Liver (tissue), 3 donors: ENCODE results near the gene LHX6.

ENCODE experiments used
- GABPA ChIP-seq, 2 donors: IDR thresholded peaks in 1 of 2; conservative IDR thresholded peaks in 1 of 2; 2 replicates each; pipeline ENCODE4 v1.6.1; 2016; ENCODE audit warnings: antibody characterized with exemption in 2 of 2, mild to moderate bottlenecking in 1 of 2, moderate library complexity in 1 of 2
- HNF4G ChIP-seq: IDR thresholded peaks from 2 replicates; pipeline ENCODE4 v1.6.1; 2016; ENCODE audit warnings: antibody characterized with exemption
- RAD21 ChIP-seq, 2 donors: IDR thresholded peaks; 2 replicates each; pipeline ENCODE4 v1.6.1; 2016; ENCODE audit warnings: antibody characterized with exemption in 2 of 2, mild to moderate bottlenecking in 2 of 2
- SP1 ChIP-seq: IDR thresholded peaks from 2 replicates; pipeline ENCODE4 v1.6.1; 2018; ENCODE audit warnings: antibody characterized with exemption, mild to moderate bottlenecking
- TAF1 ChIP-seq: conservative IDR thresholded peaks from 2 replicates; pipeline ENCODE4 v1.6.1; 2016; ENCODE audit warnings: antibody characterized with exemption, mild to moderate bottlenecking
- YY1 ChIP-seq: IDR thresholded peaks from 2 replicates; pipeline ENCODE4 v1.6.1; 2016; ENCODE audit warnings: antibody characterized with exemption, mild to moderate bottlenecking
- TF ChIP-seq, protein P1 (sequence below): fragments of 150-350 bp; IDR thresholded peaks from 2 replicates; pipeline ENCODE4 v1.5.1; 2017; ENCODE audit warnings: improper control_type of control experiment, low read depth, low read length; ENCODE audit not compliant: missing input control
- TF ChIP-seq, protein P2 (sequence below): IDR thresholded peaks from 2 replicates; pipeline ENCODE4 v1.6.1; 2016; ENCODE audit warnings: antibody characterized with exemption
- TF ChIP-seq, protein P3 (sequence below): IDR thresholded peaks from 2 replicates; pipeline ENCODE4 v1.6.1; 2016; ENCODE audit warnings: antibody characterized with exemption, mild to moderate bottlenecking
- donor health status: healthy.
- donor health status: healthy.

DNA sequence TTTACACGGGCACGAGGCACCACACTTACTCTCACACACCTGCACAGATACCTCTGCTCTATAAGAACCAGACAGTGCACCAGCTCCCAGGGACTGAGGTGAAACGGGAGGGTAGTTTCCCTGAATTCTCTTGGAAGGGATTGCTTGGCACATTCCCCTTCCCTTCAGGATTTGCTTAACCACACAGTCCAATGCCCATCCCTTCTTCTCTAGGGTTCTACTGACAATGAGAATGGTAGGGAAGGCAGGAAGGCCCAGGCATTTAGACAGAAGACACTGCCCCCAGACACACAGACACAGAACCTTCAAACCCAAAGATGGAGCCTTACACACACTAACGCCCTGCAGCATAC lies 704 bp upstream of the LHX6 start:
- TF ChIP-seq, protein P1, sequence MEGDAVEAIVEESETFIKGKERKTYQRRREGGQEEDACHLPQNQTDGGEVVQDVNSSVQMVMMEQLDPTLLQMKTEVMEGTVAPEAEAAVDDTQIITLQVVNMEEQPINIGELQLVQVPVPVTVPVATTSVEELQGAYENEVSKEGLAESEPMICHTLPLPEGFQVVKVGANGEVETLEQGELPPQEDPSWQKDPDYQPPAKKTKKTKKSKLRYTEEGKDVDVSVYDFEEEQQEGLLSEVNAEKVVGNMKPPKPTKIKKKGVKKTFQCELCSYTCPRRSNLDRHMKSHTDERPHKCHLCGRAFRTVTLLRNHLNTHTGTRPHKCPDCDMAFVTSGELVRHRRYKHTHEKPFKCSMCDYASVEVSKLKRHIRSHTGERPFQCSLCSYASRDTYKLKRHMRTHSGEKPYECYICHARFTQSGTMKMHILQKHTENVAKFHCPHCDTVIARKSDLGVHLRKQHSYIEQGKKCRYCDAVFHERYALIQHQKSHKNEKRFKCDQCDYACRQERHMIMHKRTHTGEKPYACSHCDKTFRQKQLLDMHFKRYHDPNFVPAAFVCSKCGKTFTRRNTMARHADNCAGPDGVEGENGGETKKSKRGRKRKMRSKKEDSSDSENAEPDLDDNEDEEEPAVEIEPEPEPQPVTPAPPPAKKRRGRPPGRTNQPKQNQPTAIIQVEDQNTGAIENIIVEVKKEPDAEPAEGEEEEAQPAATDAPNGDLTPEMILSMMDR, result no peak
- TF ChIP-seq HNF4G (no peak), SP1 (no peak), YY1 (no peak), TAF1 (no peak), RAD21 (IDR thresholded peaks at IDR 0.05) (no peak), GABPA (IDR thresholded peaks at IDR 0.05 in 1 of 2, conservative IDR thresholded peaks at IDR 0.05 in 1 of 2) (no peak)
- TF ChIP-seq, protein P2, sequence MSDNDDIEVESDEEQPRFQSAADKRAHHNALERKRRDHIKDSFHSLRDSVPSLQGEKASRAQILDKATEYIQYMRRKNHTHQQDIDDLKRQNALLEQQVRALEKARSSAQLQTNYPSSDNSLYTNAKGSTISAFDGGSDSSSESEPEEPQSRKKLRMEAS, result no peak
- TF ChIP-seq, protein P3, sequence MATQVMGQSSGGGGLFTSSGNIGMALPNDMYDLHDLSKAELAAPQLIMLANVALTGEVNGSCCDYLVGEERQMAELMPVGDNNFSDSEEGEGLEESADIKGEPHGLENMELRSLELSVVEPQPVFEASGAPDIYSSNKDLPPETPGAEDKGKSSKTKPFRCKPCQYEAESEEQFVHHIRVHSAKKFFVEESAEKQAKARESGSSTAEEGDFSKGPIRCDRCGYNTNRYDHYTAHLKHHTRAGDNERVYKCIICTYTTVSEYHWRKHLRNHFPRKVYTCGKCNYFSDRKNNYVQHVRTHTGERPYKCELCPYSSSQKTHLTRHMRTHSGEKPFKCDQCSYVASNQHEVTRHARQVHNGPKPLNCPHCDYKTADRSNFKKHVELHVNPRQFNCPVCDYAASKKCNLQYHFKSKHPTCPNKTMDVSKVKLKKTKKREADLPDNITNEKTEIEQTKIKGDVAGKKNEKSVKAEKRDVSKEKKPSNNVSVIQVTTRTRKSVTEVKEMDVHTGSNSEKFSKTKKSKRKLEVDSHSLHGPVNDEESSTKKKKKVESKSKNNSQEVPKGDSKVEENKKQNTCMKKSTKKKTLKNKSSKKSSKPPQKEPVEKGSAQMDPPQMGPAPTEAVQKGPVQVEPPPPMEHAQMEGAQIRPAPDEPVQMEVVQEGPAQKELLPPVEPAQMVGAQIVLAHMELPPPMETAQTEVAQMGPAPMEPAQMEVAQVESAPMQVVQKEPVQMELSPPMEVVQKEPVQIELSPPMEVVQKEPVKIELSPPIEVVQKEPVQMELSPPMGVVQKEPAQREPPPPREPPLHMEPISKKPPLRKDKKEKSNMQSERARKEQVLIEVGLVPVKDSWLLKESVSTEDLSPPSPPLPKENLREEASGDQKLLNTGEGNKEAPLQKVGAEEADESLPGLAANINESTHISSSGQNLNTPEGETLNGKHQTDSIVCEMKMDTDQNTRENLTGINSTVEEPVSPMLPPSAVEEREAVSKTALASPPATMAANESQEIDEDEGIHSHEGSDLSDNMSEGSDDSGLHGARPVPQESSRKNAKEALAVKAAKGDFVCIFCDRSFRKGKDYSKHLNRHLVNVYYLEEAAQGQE, result no peak
